Activated CD4-positive, alpha-beta T cell treated with anti-CD3 and anti-CD28 coated beads, Interleukin-2, amount 10 ng/mL, durations not matched to agents 24 days and 14 days (primary cell): ENCODE results near the gene WDR91. TPM values are rescaled to one million over a fixed set of nuclear protein-coding genes. Genes with fewer than 3 reads are reported as not detected.
"Not testable (repeated sequence)": the region's sequence is repeated elsewhere in the genome, so short reads cannot be mapped to it uniquely, and the experiment has no call there.

Source experiments
- DNase-seq: peaks from one replicate; pipeline ENCODE4 v3.0.0; 2022
- H3K27ac Mint-ChIP-seq: one replicate; pipeline ENCODE4 v1.8.0; 2022; ENCODE audit warnings: mild to moderate bottlenecking, mixed read lengths
- H3K27me3 Mint-ChIP-seq: one replicate; pipeline ENCODE4 v1.8.0; 2022; ENCODE audit warnings: mixed read lengths
- H3K36me3 Mint-ChIP-seq: one replicate; pipeline ENCODE4 v1.8.0; 2022; ENCODE audit warnings: low read depth, mild to moderate bottlenecking, mixed read lengths
- H3K4me1 Mint-ChIP-seq: one replicate; pipeline ENCODE4 v1.8.0; 2021; ENCODE audit warnings: mixed read lengths
- H3K4me3 Mint-ChIP-seq: one replicate; pipeline ENCODE4 v1.8.0; 2022; ENCODE audit warnings: mild to moderate bottlenecking, moderate library complexity, mixed read lengths
- H3K9me3 Mint-ChIP-seq: one replicate; pipeline ENCODE4 v1.8.0; 2021; ENCODE audit warnings: mixed read lengths
- intact Hi-C: fragments of 100-400 bp; cut with micrococcal nuclease; formaldehyde crosslinking; loops from one replicate; pipeline ENCODE4 v1.15.1; 2023
- total RNA-seq: library from RNA; stranded (reverse); gene quantifications from 2 replicates; pipeline ENCODE4 v1.2.3, GENCODE V29; 2022

WDR91 gene
- total RNA-seq, 1 donor from 2014 or later: 26.6 TPM

DNA sequence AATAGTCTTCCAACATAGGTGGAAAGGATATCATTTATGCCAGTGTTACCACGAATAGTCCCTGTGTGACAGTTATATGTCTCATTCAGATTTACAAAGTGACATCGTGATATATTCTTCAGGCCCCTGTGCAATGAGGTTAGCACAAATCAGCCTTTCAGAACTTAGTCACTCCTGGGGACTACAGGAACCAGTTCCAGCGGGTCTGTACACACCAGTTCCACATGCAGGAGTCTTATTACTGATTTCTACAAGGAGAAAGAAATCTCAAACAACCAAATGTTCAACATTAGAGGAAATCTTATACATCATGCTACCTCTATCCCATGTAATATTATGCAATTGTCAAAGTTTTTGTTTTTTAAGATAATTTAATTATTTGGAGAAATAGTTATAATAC is 4.4 kb upstream of the WDR91 start:
- H3K4me3 Mint-ChIP-seq: no peak overlapping the region
- no peaks in the 10 kb centered on the region for H3K36me3 Mint-ChIP-seq
- no peak for DNase-seq
- no peak overlapping the region for H3K27ac Mint-ChIP-seq
- no peaks in the 10 kb centered on the region for H3K9me3 Mint-ChIP-seq
- intact Hi-C loops: no loop called here
- H3K27me3 Mint-ChIP-seq: peaks cover 6% of the 10 kb centered on the region
- peaks cover 5% of the 10 kb centered on the region for H3K4me1 Mint-ChIP-seq

DNA sequence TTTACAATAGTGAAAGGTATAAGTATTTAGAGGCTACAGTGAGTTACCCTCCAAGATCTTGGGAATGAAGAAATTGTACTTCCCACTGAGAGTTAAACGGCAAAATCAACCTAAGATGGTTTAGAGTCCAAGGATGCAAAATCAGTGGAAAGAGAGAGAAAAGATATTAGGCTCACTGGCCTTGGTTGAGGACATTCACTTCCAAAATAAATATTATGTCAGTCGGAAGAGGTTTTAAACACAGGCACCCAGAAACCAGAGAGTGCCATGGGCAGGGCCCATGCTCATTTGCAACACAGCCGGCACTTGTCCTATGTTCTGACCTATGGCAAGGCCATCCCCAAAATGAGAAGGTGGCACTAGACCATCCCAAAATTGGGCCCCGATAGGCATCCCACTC is 3.9 kb upstream of the WDR91 start:
- intact Hi-C loops: no loop called here
- Mint-ChIP-seq H3K4me3 (no peak overlapping the region), H3K4me1 (peaks cover 10% of the 10 kb centered on the region), H3K36me3 (no peaks in the 10 kb centered on the region), H3K27ac (no peak overlapping the region), H3K27me3 (peaks cover 6% of the 10 kb centered on the region), H3K9me3 (no peaks in the 10 kb centered on the region)
- DNase-seq: no peak

DNA sequence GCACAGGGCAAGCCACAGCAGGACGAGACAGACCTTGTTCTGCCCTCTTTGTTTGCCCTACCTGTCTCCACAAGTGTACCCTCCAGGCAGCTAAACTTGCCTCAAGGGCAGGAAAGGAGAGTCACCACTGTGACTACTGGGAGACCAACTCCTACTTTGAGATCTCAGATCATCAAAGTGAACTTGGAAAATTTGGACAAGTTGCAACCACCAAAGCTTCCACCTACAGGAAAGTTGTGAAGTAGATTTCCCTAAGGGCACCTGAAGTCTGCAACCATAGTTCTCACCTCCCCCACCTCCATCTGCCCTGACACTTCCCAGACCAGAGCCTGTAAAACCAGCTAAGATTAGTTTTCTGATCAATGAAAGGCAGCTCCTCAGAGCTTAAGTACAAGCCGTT is 2.5 kb upstream of the WDR91 start:
- Mint-ChIP-seq H3K4me1 (peaks cover 13% of the 10 kb centered on the region), H3K36me3 (no peaks in the 10 kb centered on the region), H3K27ac (no peak overlapping the region), H3K9me3 (no peaks in the 10 kb centered on the region), H3K27me3 (peaks cover 4% of the 10 kb centered on the region), H3K4me3 (no peak overlapping the region)
- intact Hi-C loops: loop anchor here (5.0 kb wide), 1 partner anchor 763 kb away; the partner anchor contains the start of gene MTPN
- no peak for DNase-seq

DNA sequence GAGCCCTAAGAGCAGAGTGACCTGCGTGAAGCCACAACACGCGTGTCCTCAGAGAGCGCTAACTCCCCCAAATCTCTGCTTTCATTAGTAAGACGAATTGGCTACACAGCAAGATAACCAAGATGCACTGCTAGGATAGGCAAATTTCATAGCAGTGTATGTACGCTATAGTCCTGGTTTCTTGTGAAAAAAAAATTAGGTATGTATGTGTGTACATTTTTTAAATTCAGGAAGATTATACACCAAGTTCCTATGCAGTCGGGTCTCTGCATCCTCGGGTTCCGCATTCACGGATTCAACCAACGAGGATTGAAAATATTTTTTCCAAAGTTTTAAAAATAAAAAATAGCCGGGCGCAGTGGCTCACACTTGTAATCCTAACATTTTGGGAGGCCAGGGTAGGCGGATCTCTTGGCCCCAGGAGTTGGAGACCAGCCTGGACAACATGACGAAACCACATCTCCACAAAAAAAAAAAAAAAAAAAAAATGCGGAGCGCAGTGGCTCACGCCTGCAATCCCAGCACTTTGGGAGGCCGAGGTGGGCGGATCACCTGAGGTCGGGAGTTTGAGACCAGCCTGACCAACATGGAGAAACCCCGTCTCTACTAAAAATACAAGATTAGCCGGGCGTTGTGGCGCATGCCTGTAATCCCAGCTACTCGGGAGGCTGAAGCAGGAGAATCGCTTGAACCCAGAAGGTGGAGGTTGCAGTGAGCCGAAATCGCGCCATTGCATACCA is 790 bp upstream of the WDR91 start:
- H3K27ac Mint-ChIP-seq: peak overlapping the region; percentile 70
- H3K4me3 Mint-ChIP-seq: peak overlapping the region; percentile 95
- H3K9me3 Mint-ChIP-seq, H3K36me3 Mint-ChIP-seq, H3K27me3 Mint-ChIP-seq, DNase-seq: not testable (repeated sequence)
- H3K4me1 Mint-ChIP-seq: peaks cover 26% of the 10 kb centered on the region
- intact Hi-C loops: loop anchor here (1.0 to 5.0 kb wide), 7 partner anchors 41 to 765 kb away; partner anchors contain the start of genes AGBL3, BPGM, CNOT4 and CYREN

DNA sequence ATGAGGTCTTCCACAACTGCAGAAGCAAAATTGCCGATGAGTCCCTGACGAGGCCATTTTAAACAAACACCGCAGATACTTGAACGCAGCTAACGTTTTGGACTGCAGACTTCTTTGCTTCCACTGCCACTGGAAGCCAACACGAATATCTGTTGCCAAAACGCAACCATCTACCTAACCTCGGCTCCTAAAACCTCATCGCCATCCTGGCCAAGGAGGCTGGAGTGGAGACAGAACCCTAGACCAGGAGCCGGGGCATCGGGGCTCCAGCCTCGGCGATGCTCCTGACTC is 493 bp downstream of the WDR91 start:
- no peak for DNase-seq
- Mint-ChIP-seq H3K9me3 (no peaks in the 10 kb centered on the region), H3K27ac (peak overlapping the region; percentile 98), H3K4me3 (peak overlapping the region; percentile 95), H3K27me3 (no peaks in the 10 kb centered on the region), H3K4me1 (peaks cover 31% of the 10 kb centered on the region), H3K36me3 (peaks cover 15% of the 10 kb centered on the region)
- intact Hi-C loops: loop anchor here (1.0 to 5.0 kb wide), 7 partner anchors 40 to 766 kb away; partner anchors contain the start of genes AGBL3, BPGM, CNOT4 and CYREN

- Mint-ChIP-seq H3K4me3 (no peak overlapping the region), H3K27ac (no peak overlapping the region)
- intact Hi-C loops: no loop called here
Measured at GRCh38 chr7:135209225-135209834, 2.0 kb downstream of the WDR91 start.

DNA sequence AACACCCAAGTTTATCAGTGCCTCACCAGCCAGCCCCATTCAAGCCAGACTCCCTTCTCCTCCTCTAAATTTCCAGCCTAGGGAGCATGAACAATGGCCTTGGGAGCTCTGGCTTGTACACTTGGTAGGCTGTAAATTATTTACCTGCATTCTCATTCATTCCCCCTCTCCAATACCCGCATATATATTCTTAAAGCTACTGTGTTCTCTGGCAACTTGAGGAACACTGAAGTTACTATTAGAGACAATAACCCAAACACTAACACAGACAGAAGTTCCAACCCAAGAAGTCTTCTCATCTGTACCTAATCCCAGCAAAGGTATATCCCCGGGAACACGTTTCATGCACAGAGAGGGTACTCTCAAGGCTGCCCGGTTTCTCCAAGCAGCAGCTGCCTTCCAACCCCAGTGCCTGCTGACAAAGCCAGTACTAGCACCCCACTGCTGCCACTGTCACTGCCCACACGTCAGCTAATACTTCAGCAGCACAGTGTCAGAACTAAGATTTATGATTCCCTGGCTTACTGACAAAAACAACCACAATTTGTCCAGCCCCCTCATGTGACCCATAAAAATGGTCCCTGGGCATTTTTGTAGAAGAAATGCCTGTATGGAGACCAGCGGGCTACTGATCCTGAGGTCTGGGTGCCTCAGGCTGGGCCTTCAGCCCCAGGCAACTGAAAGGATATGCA is 3.1 kb downstream of the WDR91 start:
- no peak for DNase-seq
- Mint-ChIP-seq H3K36me3 (peaks cover 30% of the 10 kb centered on the region), H3K27ac (no peak overlapping the region), H3K4me3 (peak overlapping the region; percentile 4), H3K9me3 (no peaks in the 10 kb centered on the region), H3K27me3 (no peaks in the 10 kb centered on the region), H3K4me1 (peaks cover 40% of the 10 kb centered on the region)
- intact Hi-C loops: no loop called here

More at GRCh38 chr7:135209225-135209834, 2.0 kb downstream of the WDR91 start:
- H3K9me3 Mint-ChIP-seq: no peaks in the 10 kb centered on the region
- H3K27me3 Mint-ChIP-seq: no peaks in the 10 kb centered on the region
- peaks cover 21% of the 10 kb centered on the region for H3K36me3 Mint-ChIP-seq
- H3K4me1 Mint-ChIP-seq: peaks cover 35% of the 10 kb centered on the region
- no peak for DNase-seq

- Mint-ChIP-seq H3K36me3 (peaks cover 32% of the 10 kb centered on the region), H3K9me3 (no peaks in the 10 kb centered on the region), H3K27me3 (no peaks in the 10 kb centered on the region), H3K4me1 (peaks cover 42% of the 10 kb centered on the region), H3K4me3 (no peak overlapping the region), H3K27ac (peak overlapping the region; percentile 48)
- no peak for DNase-seq
- intact Hi-C loops: no loop called here
Measured at GRCh38 chr7:135207406-135208101, 3.8 kb downstream of the WDR91 start.

DNA sequence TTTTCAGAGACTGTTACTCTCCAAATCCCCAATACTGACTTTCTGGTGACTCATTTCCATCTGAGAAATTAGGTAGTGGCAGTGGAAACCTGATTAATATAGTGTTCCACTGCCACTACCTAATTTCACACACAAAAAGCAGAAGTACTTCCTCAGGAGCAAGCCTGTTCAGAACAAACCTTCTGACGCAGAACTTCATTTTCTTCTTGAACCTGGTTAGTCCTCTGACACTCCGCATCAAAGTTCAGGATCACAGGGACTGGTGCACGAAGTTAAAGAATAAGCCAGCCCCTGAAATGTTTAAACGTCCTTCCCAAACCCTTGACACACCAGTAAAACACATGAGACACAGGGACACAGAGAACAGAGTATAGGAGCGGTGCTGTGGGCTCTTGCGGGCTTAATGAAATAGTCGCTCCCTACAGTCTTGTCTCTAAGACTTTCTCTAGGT is 4.4 kb downstream of the WDR91 start:
- no peaks in the 10 kb centered on the region for H3K27me3 Mint-ChIP-seq
- H3K4me3 Mint-ChIP-seq: no peak overlapping the region
- H3K27ac Mint-ChIP-seq: peak overlapping the region; percentile 48
- H3K4me1 Mint-ChIP-seq: peaks cover 45% of the 10 kb centered on the region
- no peaks in the 10 kb centered on the region for H3K9me3 Mint-ChIP-seq
- intact Hi-C loops: no loop called here
- DNase-seq: no peak
- H3K36me3 Mint-ChIP-seq: peaks cover 37% of the 10 kb centered on the region

DNA sequence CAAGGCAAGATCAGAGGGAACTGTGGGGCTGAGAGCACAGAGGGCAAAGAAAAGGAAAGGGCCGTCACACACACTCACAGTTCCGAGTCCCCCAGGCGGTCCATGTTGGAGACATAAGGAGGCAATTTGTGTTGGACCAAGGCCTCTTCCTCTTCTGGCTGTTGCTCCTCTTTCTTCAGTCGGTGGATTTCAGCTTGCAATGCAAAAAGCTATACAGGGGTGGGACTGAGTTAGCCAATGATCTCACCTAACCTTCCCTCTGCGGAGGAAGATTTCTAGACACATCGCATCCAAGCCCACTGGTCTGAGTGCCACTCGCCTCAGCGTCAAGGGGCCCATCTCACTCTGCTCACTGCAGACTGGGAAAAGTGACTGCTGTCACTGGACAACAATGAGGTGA is 5.5 kb downstream of the WDR91 start:
- Mint-ChIP-seq H3K4me1 (peaks cover 43% of the 10 kb centered on the region), H3K9me3 (no peaks in the 10 kb centered on the region)
- intact Hi-C loops: no loop called here

DNA sequence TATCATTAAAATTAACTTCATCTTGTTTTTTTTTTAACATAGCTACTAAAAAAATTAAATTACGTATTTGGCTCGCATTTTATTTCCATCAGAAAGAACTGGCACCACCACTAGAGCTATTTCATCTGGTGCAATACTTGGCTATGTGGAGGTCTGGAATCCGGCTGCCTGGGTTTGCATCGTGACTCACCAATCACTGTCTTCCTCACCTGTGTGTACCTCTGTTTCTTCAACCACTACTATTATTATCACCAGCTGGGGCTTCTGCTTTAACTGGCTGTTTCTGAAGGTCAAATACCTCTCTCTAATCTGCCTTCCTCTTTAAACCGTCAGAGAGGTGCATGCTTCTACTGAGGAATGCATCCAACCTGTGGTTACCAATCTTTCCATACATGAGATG is 6.5 kb downstream of the WDR91 start:
- H3K4me1 Mint-ChIP-seq: peaks cover 35% of the 10 kb centered on the region
- no peaks in the 10 kb centered on the region for H3K9me3 Mint-ChIP-seq
- H3K4me3 Mint-ChIP-seq: no peak overlapping the region
- no peak overlapping the region for H3K27ac Mint-ChIP-seq
- no peak for DNase-seq
- no peaks in the 10 kb centered on the region for H3K27me3 Mint-ChIP-seq
- H3K36me3 Mint-ChIP-seq: peaks cover 44% of the 10 kb centered on the region
- intact Hi-C loops: no loop called here

More for the DNA sequence above, 5.5 kb downstream of the WDR91 start:
- H3K36me3 Mint-ChIP-seq: peaks cover 44% of the 10 kb centered on the region
- no peak overlapping the region for H3K4me3 Mint-ChIP-seq
- no peak overlapping the region for H3K27ac Mint-ChIP-seq
- no peaks in the 10 kb centered on the region for H3K27me3 Mint-ChIP-seq
- no peak for DNase-seq

DNA sequence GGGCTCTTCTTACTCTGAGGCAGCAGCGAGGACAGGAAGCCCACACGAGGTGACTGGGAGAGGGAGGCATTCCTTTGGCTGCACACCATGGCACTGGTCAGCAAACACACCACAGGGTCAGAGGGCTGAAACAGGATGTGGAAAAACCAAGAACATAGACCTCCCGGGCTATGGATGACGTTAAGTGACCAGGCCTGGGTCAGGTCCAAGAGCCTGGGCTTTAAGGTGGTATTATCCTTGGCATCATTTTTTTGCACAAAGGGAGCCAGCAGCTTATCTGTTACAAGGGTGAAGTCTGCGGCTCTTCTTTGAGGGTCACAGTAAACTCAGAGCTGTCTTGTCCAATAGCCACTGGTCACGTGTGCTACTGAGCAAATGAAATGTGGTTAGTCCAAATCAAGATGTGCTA is 7.0 kb downstream of the WDR91 start:
- intact Hi-C loops: no loop called here
- H3K4me1 Mint-ChIP-seq: peaks cover 34% of the 10 kb centered on the region
- no peaks in the 10 kb centered on the region for H3K9me3 Mint-ChIP-seq
- no peak for DNase-seq
- H3K27ac Mint-ChIP-seq: no peak overlapping the region
- H3K4me3 Mint-ChIP-seq: no peak overlapping the region
- H3K27me3 Mint-ChIP-seq: no peaks in the 10 kb centered on the region
- H3K36me3 Mint-ChIP-seq: peaks cover 49% of the 10 kb centered on the region

DNA sequence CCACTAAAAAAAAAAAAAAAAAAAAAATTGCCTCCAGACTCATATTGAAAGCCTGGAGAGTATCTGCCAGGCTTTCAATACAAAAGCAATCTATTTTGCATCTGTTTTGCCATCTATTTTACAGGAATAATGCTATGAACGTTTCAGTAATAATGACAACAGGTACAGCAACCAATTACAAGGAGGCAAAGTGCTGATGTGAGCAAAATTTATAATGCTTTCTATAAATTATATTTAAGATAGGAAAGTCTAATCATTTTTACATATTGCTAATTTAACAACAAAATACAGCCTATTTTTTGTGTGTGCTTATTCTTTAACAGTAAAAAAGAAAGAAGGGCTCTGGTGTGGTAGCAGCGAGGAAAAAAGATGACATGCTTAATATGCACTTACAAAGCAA is 10.0 kb downstream of the WDR91 start:
- intact Hi-C loops: no loop called here
- DNase-seq: no peak
- no peaks in the 10 kb centered on the region for H3K9me3 Mint-ChIP-seq
- H3K36me3 Mint-ChIP-seq: peaks cover 55% of the 10 kb centered on the region
- H3K27me3 Mint-ChIP-seq: no peaks in the 10 kb centered on the region
- H3K4me1 Mint-ChIP-seq: peaks cover 26% of the 10 kb centered on the region
- H3K27ac Mint-ChIP-seq: no peak overlapping the region
- no peak overlapping the region for H3K4me3 Mint-ChIP-seq
